Progenitor cell of endocrine pancreas (in vitro differentiated cells): ENCODE results near the gene RAB5B. TPM values are rescaled to one million over a fixed set of nuclear protein-coding genes. Genes with fewer than 3 reads are reported as not detected.
"Not testable (repeated sequence)": the region's sequence is repeated elsewhere in the genome, so short reads cannot be mapped to it uniquely, and the experiment has no call there.

Source experiments
- DNase-seq: peaks from one replicate; pipeline ENCODE4 v3.0.0; 2021; ENCODE audit warnings: low spot score; ENCODE audit not compliant: unreplicated experiment
- H3K27ac Mint-ChIP-seq: 2 replicates; pipeline ENCODE4 v1.8.0; 2021; ENCODE audit warnings: mild to moderate bottlenecking, moderate library complexity, mixed read lengths
- H3K27me3 Mint-ChIP-seq: 2 replicates; pipeline ENCODE4 v1.8.0; 2021; ENCODE audit warnings: mixed read lengths
- H3K36me3 Mint-ChIP-seq: 2 replicates; pipeline ENCODE4 v1.8.0; 2022; ENCODE audit warnings: mixed read lengths; ENCODE audit not compliant: insufficient read depth
- H3K4me1 Mint-ChIP-seq: 2 replicates; pipeline ENCODE4 v1.8.0; 2021; ENCODE audit warnings: low read depth, mixed read lengths
- H3K4me3 Mint-ChIP-seq: 2 replicates; pipeline ENCODE4 v1.8.0; 2021; ENCODE audit warnings: low read depth, mild to moderate bottlenecking, moderate library complexity, mixed read lengths
- H3K9me3 Mint-ChIP-seq: 2 replicates; pipeline ENCODE4 v1.8.0; 2021; ENCODE audit warnings: low read depth, mixed read lengths
- total RNA-seq: library from RNA; stranded (reverse); gene quantifications from 2 replicates; pipeline ENCODE4 v1.2.1, GENCODE V29; 2021
- TF ChIP-seq, protein P1 (sequence below): fragments of 200-600 bp; sonication (generic); IDR thresholded peaks from one replicate; pipeline ENCODE4 v1.5.0; 2021; ENCODE audit warnings: antibody characterized with exemption, mild to moderate bottlenecking; ENCODE audit not compliant: unreplicated experiment

The RAB5B gene
- total RNA-seq, 1 donor from 2014 or later: 116 TPM

- Mint-ChIP-seq H3K4me1 (peaks cover 9% of the 10 kb centered on the region), H3K27ac (no peak overlapping the region)
Measured at GRCh38 chr12:56037161-56037560, 63.3 kb downstream of the RAB5B start.

DNA sequence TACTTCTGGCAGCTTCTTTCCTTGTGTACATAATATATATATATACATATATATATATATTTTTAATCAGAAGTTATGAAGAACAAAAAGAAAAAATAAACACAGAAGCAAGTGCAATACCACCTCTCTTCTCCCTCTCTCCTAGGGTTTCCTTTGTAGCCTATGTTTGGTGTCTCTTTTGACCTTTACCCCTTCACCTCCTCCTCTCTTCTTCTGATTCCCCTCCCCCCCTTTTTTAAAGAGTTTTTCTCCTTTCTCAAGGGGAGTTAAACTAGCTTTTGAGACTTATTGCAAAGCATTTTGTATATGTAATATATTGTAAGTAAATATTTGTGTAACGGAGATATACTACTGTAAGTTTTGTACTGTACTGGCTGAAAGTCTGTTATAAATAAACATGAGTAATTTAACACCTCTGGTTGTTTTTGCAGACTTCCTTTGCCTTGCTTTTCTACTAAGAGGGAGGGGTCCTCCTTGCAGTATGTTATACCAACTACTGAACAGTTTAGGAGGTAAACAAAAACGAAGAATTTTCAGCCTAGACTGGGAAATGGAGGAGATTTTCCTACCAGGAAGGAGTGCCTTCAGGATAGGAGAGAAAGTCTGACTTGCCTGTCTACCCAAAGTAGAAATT is 64.3 kb downstream of the RAB5B start:
- Mint-ChIP-seq H3K27ac (peak overlapping the region; percentile 38), H3K9me3 (no peaks in the 10 kb centered on the region), H3K36me3 (peaks cover 15% of the 10 kb centered on the region), H3K27me3 (no peaks in the 10 kb centered on the region), H3K4me3 (no peak overlapping the region), H3K4me1 (peaks cover 16% of the 10 kb centered on the region)
- DNase-seq: no peak
- TF ChIP-seq, protein P1, sequence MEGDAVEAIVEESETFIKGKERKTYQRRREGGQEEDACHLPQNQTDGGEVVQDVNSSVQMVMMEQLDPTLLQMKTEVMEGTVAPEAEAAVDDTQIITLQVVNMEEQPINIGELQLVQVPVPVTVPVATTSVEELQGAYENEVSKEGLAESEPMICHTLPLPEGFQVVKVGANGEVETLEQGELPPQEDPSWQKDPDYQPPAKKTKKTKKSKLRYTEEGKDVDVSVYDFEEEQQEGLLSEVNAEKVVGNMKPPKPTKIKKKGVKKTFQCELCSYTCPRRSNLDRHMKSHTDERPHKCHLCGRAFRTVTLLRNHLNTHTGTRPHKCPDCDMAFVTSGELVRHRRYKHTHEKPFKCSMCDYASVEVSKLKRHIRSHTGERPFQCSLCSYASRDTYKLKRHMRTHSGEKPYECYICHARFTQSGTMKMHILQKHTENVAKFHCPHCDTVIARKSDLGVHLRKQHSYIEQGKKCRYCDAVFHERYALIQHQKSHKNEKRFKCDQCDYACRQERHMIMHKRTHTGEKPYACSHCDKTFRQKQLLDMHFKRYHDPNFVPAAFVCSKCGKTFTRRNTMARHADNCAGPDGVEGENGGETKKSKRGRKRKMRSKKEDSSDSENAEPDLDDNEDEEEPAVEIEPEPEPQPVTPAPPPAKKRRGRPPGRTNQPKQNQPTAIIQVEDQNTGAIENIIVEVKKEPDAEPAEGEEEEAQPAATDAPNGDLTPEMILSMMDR: no peak

More at GRCh38 chr12:56037161-56037560, 63.3 kb downstream of the RAB5B start:
- Mint-ChIP-seq H3K9me3 (no peaks in the 10 kb centered on the region), H3K36me3 (peaks cover 15% of the 10 kb centered on the region), H3K27me3 (no peaks in the 10 kb centered on the region), H3K4me3 (no peak overlapping the region)
- no peak for DNase-seq
- TF ChIP-seq, protein P1: no peak

DNA sequence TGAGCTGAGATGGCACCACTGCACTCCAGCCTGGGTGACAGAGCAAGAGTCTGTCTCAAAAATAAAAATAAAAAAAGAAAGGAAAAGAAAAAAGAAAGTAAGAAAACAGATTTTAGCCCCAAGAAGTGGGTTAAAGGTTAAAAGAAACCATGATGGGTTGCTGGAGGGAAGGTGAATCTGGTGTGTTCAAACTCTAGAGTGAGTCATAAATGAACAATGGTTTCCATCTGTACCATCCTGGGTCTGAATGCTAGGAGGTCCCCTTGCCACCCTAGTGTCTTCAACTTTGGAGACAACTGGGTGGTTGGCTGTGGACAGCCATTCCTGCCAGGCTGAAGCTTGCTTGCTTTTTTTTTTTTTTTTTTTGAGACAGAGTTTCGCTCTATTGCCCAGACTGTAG is 66.3 kb downstream of the RAB5B start:
- Mint-ChIP-seq H3K36me3 (peaks cover 21% of the 10 kb centered on the region), H3K9me3 (no peaks in the 10 kb centered on the region), H3K4me3 (no peak overlapping the region), H3K27me3 (no peaks in the 10 kb centered on the region), H3K27ac (no peak overlapping the region), H3K4me1 (peaks cover 19% of the 10 kb centered on the region)
- TF ChIP-seq, protein P1: no peak
- DNase-seq: no peak

- Mint-ChIP-seq H3K4me3 (peak overlapping the region; percentile 98), H3K36me3 (peaks cover 13% of the 10 kb centered on the region), H3K27me3 (no peaks in the 10 kb centered on the region), H3K9me3 (no peaks in the 10 kb centered on the region), H3K4me1 (peaks cover 19% of the 10 kb centered on the region), H3K27ac (peak overlapping the region; percentile 95)
- TF ChIP-seq, protein P1: no peak
- DNase-seq: no peak
Measured at GRCh38 chr12:56040963-56041551, 67.2 kb downstream of the RAB5B start.

DNA sequence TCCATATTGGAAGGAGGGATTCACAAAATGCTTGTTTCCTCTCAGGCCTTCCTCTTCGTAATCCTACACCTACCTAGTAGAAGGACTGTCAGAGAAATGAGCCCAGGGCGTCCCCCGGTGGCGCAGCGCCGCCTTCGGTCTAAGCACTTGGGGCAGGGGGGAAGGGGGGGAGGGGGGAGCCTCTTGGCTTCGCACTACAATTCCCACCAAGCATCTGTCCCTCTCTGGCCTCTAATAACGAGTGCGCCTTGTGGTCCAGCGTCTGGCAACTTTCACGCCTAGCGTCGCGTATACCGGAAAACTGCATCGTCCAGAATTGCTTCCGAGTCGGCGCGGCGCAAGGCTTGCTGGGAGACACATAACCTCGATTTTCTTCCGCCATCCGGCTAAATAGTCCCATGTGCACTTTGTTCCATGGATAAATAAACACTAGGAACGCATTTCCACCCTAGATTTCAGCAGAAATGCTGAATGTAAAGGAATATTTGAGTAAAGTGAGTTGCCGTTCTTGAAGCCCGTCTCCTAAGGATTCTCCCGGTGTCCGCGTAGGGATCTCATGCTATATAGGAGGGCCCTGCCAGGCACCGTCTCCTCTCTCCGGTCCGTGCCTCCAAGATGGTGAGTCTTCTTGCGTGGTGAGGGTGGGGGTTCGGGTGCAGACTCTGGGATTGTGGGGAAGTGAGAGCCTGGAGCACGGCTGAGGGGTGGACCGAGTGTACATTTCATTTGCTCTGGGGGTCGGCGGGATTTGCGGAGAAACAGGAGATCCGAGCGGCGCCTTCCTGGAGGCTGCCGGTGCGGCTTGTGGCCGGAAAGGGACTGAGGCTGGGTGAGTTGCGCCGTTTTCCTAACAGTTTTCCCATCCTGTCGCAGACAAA is 67.9 kb downstream of the RAB5B start, which contains the start of gene RPS26:
Gene RPS26, plus strand, starts transcription at position 367 of the 878 bp plus-strand sequence. Its CDS starts 249 bp downstream, at position 616.
- Mint-ChIP-seq H3K27ac (peak within 1 kb of the TSS; percentile 98), H3K4me1 (peaks cover 19% of the 10 kb centered on the region), H3K36me3 (peaks cover 11% of the 10 kb centered on the region), H3K4me3 (peak within 1 kb of the TSS; percentile 98), H3K9me3 (no peaks in the 10 kb centered on the region), H3K27me3 (no peaks in the 10 kb centered on the region)
- DNase-seq: peak; percentile 80
- TF ChIP-seq, protein P1: peak; percentile 58

- Mint-ChIP-seq H3K4me1 (peaks cover 19% of the 10 kb centered on the region), H3K4me3 (peak overlapping the region; percentile 98), H3K36me3 (peaks cover 11% of the 10 kb centered on the region), H3K27ac (peak overlapping the region; percentile 98)
- not testable (repeated sequence) for H3K27me3 Mint-ChIP-seq, H3K9me3 Mint-ChIP-seq, DNase-seq
Measured at GRCh38 chr12:56042430-56042813, 68.5 kb downstream of the RAB5B start.
